ENCODE measurements around the gene EIF3F.

Gene EIF3F, protein sequence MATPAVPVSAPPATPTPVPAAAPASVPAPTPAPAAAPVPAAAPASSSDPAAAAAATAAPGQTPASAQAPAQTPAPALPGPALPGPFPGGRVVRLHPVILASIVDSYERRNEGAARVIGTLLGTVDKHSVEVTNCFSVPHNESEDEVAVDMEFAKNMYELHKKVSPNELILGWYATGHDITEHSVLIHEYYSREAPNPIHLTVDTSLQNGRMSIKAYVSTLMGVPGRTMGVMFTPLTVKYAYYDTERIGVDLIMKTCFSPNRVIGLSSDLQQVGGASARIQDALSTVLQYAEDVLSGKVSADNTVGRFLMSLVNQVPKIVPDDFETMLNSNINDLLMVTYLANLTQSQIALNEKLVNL

DNA sequence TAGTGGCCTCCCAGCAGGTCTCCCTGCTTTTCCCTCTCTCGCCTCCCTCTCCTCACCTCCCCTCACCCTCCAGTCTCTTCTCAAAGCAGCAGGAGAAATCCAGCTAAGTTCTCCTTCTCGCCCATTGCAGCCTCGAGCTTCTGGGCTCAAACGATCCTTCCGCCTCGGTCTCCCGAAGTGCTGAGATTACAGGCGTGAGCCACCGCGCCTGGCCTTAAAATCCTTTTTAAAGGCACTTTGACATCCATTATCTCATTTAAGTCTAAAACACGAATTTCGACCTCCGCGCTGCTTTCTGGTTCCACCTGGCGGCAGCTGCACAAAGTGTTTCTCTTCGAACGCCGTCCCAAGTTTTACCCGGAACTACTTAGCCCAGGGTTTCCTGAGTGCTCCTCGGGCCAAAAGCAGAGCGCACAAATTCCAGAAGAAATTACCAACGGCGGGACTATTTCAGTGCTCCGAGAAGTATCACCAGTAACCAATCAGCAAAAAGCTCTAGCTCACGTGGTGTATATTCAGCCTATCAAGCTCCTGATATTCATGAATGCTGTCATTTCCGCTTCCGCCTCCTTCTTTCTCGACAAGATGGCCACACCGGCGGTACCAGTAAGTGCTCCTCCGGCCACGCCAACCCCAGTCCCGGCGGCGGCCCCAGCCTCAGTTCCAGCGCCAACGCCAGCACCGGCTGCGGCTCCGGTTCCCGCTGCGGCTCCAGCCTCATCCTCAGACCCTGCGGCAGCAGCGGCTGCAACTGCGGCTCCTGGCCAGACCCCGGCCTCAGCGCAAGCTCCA is at the start of gene EIF3F:
Gene EIF3F, plus strand, starts transcription at position 570 of the 792 bp plus-strand sequence. Its CDS starts 16 bp downstream, at position 586.
- DNase-seq (ENCODE audit: low read depth), result peak; percentile 72

GRCh38 chr11:7941146-7941545 is 46.0 kb upstream of the EIF3F start:
- no peak for DNase-seq (ENCODE audit: low read depth)

DNA sequence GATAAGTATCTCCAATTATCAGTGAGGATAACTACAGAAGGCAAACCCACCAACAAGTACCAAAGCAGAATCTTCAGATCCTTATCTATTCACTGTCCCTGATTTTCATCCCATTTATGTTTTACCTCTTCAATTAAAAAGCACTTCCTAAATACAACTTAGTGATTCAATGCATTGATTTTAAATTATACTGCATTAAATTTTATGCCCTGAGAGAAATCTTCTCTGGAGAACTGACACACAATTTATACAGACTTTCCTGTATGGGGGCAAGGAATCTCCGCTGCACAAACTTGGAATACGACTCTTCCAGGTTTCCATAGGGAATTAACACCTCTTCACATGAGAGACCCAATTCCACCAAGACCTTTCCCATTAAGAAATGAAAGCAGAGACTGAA is 45.5 kb upstream of the EIF3F start, which contains the start of gene OR10A3:
Gene OR10A3, minus strand, starts transcription at position 101 of the 400 bp plus-strand sequence. CDS start 2,188 bp downstream, outside the sequence.
- DNase-seq (ENCODE audit: low read depth), result no peak

DNA sequence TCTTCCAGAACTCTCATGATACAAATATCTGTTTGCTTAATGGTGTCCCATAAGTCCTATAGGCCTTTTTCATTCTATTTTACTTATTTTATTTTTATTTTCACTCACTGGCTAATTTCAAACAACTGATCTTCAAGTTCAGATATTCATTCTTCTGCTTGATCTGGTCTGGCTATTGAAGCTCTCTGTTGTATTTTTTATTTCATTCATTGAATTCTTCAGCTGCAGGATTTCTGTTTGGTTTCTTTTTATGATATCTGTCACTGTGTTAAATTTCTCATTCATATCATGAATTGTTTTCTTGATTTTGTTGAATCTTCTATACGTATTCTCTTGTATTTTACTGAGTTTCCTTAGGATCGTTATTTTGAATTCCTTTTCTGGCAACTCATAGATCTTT is 43.0 kb upstream of the EIF3F start:
- no peak for DNase-seq (ENCODE audit: low read depth)

GRCh38 chr11:7949934-7950333 is 37.2 kb upstream of the EIF3F start:
- DNase-seq (ENCODE audit: low read depth), result no peak

DNA sequence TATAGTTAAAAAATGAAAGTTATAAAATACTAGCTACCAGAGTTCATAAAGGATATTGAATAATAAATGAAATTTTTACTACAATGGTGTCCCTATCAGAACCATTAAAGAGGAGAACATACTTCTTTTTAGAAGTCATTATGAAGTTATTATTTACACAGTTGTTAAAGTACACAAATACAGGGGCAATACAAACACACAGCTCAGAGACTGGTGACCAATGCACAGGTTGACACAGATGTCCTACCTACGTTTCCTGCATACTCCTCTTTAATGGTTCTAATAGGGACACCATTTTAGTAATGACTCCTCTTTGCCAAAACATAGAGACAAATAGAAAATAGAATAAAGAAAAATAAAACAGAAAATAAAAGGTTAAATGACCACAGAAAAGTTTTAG is 31.9 kb upstream of the EIF3F start:
- DNase-seq (ENCODE audit: low read depth), result no peak

- no peak for DNase-seq (ENCODE audit: low read depth)
Measured at GRCh38 chr11:7964261-7964660, 22.9 kb upstream of the EIF3F start.

DNA sequence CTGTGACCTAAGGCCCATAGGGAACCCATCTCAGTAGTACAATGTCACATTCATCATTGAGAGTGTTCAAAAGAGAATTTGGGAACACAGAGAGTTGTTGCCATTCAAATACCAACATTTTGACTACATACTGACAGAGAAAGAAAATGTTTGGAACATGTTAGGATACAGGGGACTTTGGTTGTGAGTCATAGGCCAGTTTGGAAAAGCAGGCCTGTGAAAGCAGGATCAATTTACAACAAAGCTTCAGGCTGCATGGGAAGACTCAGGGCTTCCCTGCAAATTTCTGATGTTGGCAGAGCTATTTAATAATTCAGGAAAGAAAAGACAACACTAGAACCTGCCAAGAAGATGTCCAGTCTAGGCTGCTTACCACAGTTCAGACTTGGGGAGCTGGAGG is 22.3 kb upstream of the EIF3F start:
- no peak for DNase-seq (ENCODE audit: low read depth)

DNA sequence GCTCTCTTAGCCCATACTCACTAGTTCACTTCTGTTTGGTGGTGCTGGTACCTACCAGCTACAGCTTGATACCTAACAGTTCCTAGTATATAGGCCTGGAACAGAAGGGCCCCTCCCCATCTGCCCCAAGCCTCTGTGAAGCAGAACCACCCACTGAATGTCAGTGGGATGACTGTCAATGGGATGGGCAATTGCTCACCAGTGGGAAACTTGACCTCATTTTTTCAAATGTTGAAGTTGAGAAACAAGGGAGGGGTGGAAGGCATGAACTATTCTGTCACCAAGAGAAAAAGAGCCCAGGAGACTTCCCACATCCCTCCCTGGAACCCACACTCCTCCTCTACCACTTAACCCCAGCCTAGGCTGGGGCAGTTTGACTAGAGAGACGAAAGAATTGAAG is 21.8 kb upstream of the EIF3F start, which contains the start of gene NLRP10:
Gene NLRP10, minus strand, starts transcription at position 62 of the 400 bp plus-strand sequence. CDS start 1,952 bp downstream, outside the sequence.
- DNase-seq (ENCODE audit: low read depth), result no peak

DNA sequence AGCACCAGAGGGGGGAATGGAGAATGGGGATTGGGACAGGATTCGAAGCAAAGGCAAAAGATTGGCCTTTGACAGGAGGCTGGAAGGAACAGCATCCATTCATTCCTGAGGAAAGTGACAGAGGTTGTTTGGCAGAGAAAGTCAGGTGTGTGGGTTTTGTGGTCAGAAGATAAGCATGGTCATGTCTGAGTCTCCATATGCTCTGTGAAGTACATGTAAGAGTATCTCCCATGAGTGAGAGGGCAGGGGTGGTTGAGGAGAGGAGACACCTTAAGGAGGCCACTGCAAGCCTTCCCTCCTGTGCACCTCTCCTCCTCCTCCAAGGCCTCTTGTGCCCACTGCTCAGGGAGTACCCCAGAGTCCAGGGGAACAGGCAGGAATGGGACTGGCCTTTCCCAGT is 20.0 kb upstream of the EIF3F start:
- DNase-seq (ENCODE audit: low read depth), result no peak

DNA sequence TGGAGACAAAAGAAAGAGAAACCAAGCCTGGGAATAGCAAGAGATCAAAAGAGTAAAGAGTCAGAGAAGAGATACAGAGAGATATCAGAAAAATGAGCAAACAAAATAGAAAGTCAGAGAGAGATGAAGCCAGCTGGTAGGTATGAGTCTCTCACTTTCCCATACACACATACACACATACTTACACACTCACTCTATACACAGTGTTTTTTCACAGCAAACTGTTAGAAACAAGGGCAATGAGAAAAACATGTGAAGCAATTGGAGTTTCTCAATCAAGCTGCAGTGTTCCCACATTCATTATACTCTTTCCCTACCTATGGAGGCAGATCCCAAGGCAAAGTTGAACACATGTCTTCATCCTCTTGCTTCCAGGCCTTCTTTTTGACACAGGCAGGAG is 19.3 kb upstream of the EIF3F start:
- DNase-seq (ENCODE audit: low read depth), result no peak

DNA sequence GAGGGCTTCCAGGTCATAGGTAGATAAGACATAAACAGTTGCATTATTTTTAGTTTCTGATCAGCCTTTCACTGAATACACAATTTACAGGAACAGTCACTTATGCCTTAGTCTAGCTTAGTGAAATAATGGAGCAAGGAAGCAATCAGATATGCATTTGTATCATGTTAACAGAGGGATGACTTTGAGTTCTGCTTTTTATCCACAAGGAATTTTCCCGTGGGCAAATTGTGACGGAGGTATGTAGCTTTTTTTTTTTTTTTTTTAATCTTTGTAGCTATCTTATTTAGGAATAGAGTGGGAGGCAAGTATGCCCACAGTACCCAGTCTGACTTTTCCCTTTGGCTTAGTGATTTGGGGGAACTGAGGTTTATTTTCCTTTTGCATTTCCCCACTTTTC is 18.5 kb upstream of the EIF3F start:
- DNase-seq (ENCODE audit: low read depth), result no peak

DNA sequence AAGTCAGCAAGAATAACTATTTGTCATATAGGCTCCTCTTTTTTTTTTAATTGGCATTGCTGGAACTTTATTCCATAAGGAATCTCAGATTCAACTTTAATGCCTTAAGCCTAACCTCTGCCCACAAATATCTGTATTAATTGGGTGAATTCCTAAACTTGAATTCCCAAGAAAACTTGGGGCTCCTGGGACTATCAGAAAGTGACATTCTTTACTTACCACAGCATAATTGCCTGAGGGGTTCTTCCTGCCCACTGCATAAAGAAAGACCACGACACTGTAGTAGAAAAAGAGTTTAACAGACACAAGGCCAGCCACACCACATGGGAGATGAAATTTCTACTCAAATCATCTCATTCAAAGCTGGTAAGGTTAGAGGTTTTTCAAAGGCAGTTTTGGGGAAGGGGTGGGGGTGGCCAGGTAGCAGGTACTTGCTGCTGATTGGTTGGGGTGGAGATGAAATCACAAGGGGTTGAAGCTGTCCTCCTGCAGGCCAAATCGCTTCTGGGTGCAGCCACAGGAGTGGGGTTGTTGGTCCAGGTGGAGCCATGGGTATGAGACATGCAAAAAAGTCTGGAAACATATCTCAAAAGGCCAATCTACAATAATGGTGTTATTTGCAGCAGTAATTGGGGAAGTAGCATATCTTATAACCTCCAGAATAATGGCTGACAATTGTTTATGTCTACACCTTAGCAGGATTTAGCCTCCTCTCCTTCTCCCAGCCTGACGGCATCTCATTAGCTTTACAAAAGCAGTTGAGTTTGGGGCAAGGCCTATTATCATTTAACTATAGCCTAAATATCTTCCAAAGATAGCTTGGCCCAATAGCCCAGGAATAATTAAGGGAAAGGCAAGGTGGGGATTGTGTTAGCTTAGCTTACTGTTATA is 17.1 kb upstream of the EIF3F start:
- DNase-seq (ENCODE audit: low read depth), result no peak

DNA sequence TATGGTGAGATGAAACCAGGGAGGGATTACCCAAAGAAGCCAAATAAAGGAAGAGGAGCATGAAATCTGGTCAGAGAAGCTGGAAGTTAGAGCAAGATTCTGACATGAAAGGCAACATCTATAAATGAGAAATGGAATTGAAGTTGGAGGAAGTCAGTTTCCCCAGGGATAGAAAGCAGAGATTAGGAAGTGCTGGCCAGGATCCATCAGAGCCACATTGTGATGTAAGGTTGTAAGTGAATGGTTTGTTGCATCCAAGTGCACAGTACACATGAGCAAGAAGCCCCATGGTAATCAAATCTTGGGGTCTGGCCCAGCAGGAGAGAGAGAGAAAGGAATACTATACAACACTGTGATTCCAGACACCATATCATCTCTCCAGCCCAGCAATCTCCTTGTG is 15.3 kb upstream of the EIF3F start:
- no peak for DNase-seq (ENCODE audit: low read depth)

DNA sequence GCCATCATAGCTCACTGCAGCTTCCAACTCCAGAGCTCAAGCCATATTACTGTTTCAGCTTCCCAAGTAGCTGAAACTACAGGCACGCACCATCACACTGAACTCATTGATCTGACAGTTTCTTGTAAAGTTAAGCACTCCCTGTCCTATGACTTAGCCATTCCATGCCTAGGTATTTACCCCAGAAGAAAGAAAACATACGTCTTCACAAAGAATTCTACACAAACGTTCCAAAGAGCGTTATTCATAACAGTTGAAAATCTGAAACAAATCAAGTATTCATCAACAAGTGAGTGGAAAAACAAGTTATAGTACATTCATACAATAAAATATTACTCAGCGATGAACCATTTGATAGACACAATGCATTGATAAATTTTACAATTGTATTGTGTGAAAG is 14.1 kb upstream of the EIF3F start:
- no peak for DNase-seq (ENCODE audit: low read depth)

GRCh38 chr11:7974668-7975067 is 12.5 kb upstream of the EIF3F start:
- DNase-seq (ENCODE audit: low read depth), result no peak

DNA sequence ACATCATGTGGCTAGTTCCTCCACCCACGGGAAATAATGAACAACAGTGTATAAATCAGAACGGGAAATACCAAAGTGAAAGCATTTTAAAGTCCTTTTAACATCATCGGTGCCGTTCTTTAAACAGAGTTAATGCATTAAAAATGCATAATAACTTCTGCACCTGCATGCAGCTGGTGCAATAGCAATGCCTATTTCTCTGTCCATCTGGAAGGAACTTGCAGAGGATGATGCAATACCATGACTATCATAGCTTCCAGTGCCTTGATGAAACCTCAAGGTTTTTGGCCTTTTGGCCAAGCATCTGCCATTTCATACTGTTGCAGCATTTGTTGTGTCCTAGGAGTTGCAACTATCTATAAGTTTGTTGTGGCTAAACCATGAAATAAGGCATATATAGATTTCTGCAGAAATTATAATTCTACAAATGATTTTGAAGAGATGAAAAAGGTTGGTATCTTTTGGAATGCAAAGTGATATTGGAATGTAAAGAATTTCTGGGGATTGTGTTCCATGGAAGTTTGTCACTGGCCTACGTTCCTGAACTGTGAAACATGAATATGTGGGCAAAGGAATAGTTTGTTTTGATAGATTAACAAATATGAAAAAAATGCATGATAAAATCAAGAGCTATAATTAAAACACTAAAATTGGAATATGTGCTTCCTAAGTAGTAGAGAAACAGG is 9.8 kb upstream of the EIF3F start:
- no peak for DNase-seq (ENCODE audit: low read depth)

DNA sequence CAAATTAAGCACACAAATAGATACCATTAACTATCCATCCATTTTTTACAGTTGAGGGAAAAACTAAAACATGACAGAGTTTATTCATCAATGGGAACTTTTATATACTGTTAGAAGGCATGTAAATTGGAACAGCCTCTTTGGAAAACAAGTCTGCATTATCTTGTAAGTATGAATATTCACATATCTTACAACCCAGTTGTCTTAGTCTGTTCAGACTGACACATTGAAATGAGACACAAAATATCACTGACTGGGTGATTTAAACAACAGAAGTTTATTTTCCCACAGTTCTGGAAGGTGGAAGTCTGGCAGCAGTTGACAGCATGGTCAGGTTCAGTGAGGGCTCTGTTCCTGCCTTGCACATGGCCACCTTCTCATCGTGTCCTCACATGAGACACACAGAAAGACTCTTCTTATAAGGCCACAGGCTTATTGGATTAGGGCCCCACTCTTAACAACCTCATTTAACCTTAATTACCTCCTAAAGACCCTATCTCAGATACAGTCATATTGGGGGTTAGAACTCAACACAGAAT is 5.4 kb upstream of the EIF3F start:
- no peak for DNase-seq (ENCODE audit: low read depth)

GRCh38 chr11:7982582-7983119 is 4.5 kb upstream of the EIF3F start:
- DNase-seq (ENCODE audit: low read depth), result no peak

DNA sequence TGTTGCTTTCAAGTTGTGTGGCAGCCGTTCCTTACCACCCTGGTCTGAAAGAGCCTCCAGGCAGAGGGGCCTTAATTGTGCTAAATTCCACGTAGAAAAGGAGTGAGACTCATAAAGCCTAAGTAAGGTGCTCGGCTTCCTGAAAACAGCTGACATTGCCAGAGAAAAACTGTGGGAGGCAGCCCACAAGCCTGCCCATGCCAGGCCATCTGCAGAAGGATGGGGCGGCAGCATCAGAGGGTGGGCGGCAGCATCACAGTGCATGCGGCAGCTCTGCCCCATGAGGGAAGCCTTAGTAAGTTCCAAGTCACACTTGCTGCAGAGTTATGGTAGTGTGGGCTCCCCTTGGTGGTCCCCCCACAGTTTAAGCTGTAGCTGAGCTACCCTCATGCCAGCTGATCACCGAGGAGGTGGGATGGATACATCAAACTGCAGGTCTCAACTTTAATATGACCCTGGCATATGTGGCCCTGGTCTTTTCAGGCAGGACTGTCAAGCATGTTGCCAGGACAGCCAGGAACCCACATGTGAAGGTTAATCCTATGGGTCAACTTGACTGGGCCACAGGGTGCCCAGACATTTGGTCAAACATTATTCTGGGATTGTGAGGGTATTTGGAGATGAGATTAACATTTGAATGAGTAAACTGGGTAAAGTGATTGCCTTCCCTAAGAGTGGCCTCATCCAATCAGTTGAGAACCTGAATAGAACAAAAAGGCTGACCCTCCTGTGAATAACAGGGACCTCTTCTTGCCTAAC is 3.1 kb upstream of the EIF3F start:
- no peak for DNase-seq (ENCODE audit: low read depth)
